H1 (cell line): ENCODE data around the gene UBD. TPM values are rescaled to one million over a fixed set of nuclear protein-coding genes. Genes with fewer than 3 reads are reported as not detected.

Source experiments
- CTCF ChIA-PET: fragments of 300-600 bp; sonication (Branson Sonifier 250); formaldehyde crosslinking; loops from one replicate; lab custom pipeline; 2021; ENCODE audit not compliant: partially characterized antibody; lab: Charles Lee
- POLR2A ChIA-PET: fragments of 300-600 bp; sonication (Branson Sonifier 250); formaldehyde crosslinking; loops from one replicate; lab custom pipeline; 2021; ENCODE audit warnings: inconsistent platforms; ENCODE audit not compliant: partially characterized antibody; lab: Charles Lee
- DNase-seq, 2 experiments: peaks; one replicate each; pipeline versions ENCODE4 v3.0.0 to v3.0.0-alpha.2; 2010 to 2022; ENCODE audit warnings: low spot score in 2 of 2, low read depth in 1 of 2, mixed read lengths in 1 of 2
- FAIRE-seq: peaks from 2 replicates; lab custom pipeline; 2011; peaks lifted over from hg19 to GRCh38; lab: Jason Lieb, UNC
- H2AFZ ChIP-seq: 2 replicates; pipeline ENCODE4 v1.8.1; 2012; ENCODE audit warnings: low read length, inconsistent platforms
- H2AK5ac ChIP-seq: 2 replicates; pipeline ENCODE4 v1.6.1; 2013; ENCODE audit warnings: low read depth, low read length
- H2BK120ac ChIP-seq: replicated peaks from 2 replicates; pipeline ENCODE3; 2013; ENCODE audit warnings: low read depth, low read length, inconsistent platforms
- H2BK12ac ChIP-seq: 2 replicates; pipeline ENCODE4 v1.6.1; 2013; ENCODE audit warnings: low read depth, low read length
- H2BK15ac ChIP-seq: 2 replicates; pipeline ENCODE4 v1.6.1; 2013; ENCODE audit warnings: low read length
- H2BK20ac ChIP-seq: 2 replicates; pipeline ENCODE4 v1.6.1; 2013; ENCODE audit warnings: low read length
- H2BK5ac ChIP-seq: 2 replicates; pipeline ENCODE4 v1.6.1; 2013; ENCODE audit warnings: low read depth, low read length
- H3K14ac ChIP-seq: 2 replicates; pipeline ENCODE4 v1.6.1; 2013; ENCODE audit warnings: inconsistent platforms; ENCODE audit not compliant: insufficient read length
- H3K18ac ChIP-seq: 2 replicates; pipeline ENCODE4 v1.6.1; 2013; ENCODE audit warnings: low read length; ENCODE audit errors: extremely low read depth
- H3K23ac ChIP-seq: 2 replicates; pipeline ENCODE4 v1.6.1; 2013; ENCODE audit warnings: inconsistent platforms; ENCODE audit not compliant: insufficient read length
- H3K23me2 ChIP-seq: 2 replicates; pipeline ENCODE4 v1.6.1; 2013; ENCODE audit warnings: low read depth, low read length
- H3K27ac ChIP-seq: 2 replicates; pipeline ENCODE4 v1.6.1; 2011; ENCODE audit warnings: low read depth, low read length, inconsistent platforms
- H3K27me3 ChIP-seq, 4 experiments: replicated peaks in 1 of 4; 1 replicate in 1 of 4; 2 replicates in 3 of 4; pipeline versions ENCODE4 v1.6.1 to v1.8.1; 2011 to 2013; ENCODE audit warnings: low read length in 3 of 4, mild to moderate bottlenecking in 3 of 4, inconsistent platforms in 2 of 4, mixed read lengths in 2 of 4, moderate library complexity in 1 of 4; ENCODE audit not compliant: control insufficient read depth in 3 of 4, insufficient read depth in 3 of 4; ENCODE audit errors: extremely low read depth in 1 of 4
- H3K36me3 ChIP-seq, 4 experiments: 2 replicates each; pipeline versions ENCODE4 v1.6.1 to v1.8.1; 2011 to 2013; ENCODE audit warnings: mild to moderate bottlenecking in 4 of 4, low read length in 3 of 4, moderate library complexity in 2 of 4, control low read depth in 1 of 4, inconsistent platforms in 1 of 4; ENCODE audit not compliant: insufficient read depth in 4 of 4, control insufficient read depth in 2 of 4
- H3K4ac ChIP-seq: replicated peaks from 2 replicates; pipeline ENCODE3; 2013; ENCODE audit warnings: low read length, low read depth, mixed read lengths, inconsistent platforms; ENCODE audit not compliant: insufficient read length
- H3K4me1 ChIP-seq, 4 experiments: replicated peaks in 1 of 4; 1 replicate in 1 of 4; 2 replicates in 3 of 4; pipeline versions ENCODE4 v1.6.1 to v1.8.1; 2011 to 2013; ENCODE audit warnings: low read length in 3 of 4, inconsistent platforms in 2 of 4, mixed read lengths in 1 of 4; ENCODE audit not compliant: insufficient read depth in 4 of 4, control insufficient read depth in 3 of 4
- H3K4me2 ChIP-seq, 2 experiments: 2 replicates each; pipeline versions ENCODE4 v1.6.1 to v1.8.1; 2011 to 2013; ENCODE audit warnings: low read depth in 2 of 2, low read length in 2 of 2, control low read depth in 1 of 2, inconsistent platforms in 1 of 2, mild to moderate bottlenecking in 1 of 2; ENCODE audit not compliant: insufficient read depth in 1 of 2
- H3K4me3 ChIP-seq, 4 experiments: fragments of 200-600, 300-600 bp in 1 of 4; sonication (generic), shearing (Covaris generic), sonication (Bioruptor Twin) in 1 of 4; 2 replicates each; pipeline versions ENCODE4 v1.5.1 to v1.8.1; 2011 to 2016; ENCODE audit warnings: low read length in 4 of 4, low read depth in 3 of 4, control low read depth in 2 of 4, inconsistent platforms in 2 of 4, mild to moderate bottlenecking in 2 of 4, mixed read lengths in 1 of 4, moderate library complexity in 1 of 4; ENCODE audit not compliant: insufficient read depth in 2 of 4; ENCODE audit errors: extremely low read depth in 1 of 4
- H3K56ac ChIP-seq: replicated peaks from 2 replicates; pipeline ENCODE3; 2013; ENCODE audit warnings: low read depth, mild to moderate bottlenecking, mixed read lengths, low read length, inconsistent platforms; ENCODE audit not compliant: insufficient read length
- H3K79me1 ChIP-seq: 2 replicates; pipeline ENCODE4 v1.6.1; 2013; ENCODE audit warnings: low read depth, low read length, control low read depth
- H3K79me2 ChIP-seq, 2 experiments: 2 replicates each; pipeline versions ENCODE4 v1.6.1 to v1.8.1; 2012 to 2013; ENCODE audit warnings: low read length in 2 of 2, mild to moderate bottlenecking in 2 of 2, inconsistent platforms in 1 of 2; ENCODE audit not compliant: insufficient read depth in 2 of 2, control insufficient read depth in 1 of 2
- H3K9ac ChIP-seq, 4 experiments: replicated peaks in 1 of 4; 1 replicate in 1 of 4; 2 replicates in 3 of 4; pipeline versions ENCODE4 v1.6.1 to v1.8.1; 2011 to 2013; ENCODE audit warnings: low read depth in 3 of 4, low read length in 3 of 4, control low read depth in 2 of 4, mild to moderate bottlenecking in 2 of 4, moderate library complexity in 2 of 4, inconsistent platforms in 1 of 4; ENCODE audit errors: extremely low read depth in 1 of 4
- H3K9me3 ChIP-seq, 2 experiments: 2 replicates each; pipeline versions ENCODE4 v1.6.1 to v1.8.1; 2012 to 2013; ENCODE audit warnings: mild to moderate bottlenecking in 2 of 2, moderate library complexity in 2 of 2, control low read depth in 1 of 2, inconsistent platforms in 1 of 2, low read depth in 1 of 2, low read length in 1 of 2, mixed read lengths in 1 of 2; ENCODE audit not compliant: insufficient read depth in 2 of 2
- H4K20me1 ChIP-seq, 2 experiments: replicated peaks in 1 of 2; 2 replicates each; pipeline versions ENCODE3 to v1.8.1; 2011 to 2013; ENCODE audit warnings: inconsistent platforms in 2 of 2, low read length in 2 of 2, mild to moderate bottlenecking in 1 of 2; ENCODE audit not compliant: insufficient read depth in 2 of 2, control insufficient read depth in 1 of 2
- H4K5ac ChIP-seq: 2 replicates; pipeline ENCODE4 v1.6.1; 2013; ENCODE audit warnings: low read length, low read depth, mixed read lengths, inconsistent platforms; ENCODE audit not compliant: insufficient read length
- H4K8ac ChIP-seq: 2 replicates; pipeline ENCODE4 v1.8.0; 2013; ENCODE audit warnings: mild to moderate bottlenecking, moderate library complexity, low read length, inconsistent platforms; ENCODE audit not compliant: insufficient read depth; ENCODE audit errors: extremely low read depth
- H4K91ac ChIP-seq: replicated peaks from 2 replicates; pipeline ENCODE3; 2013; ENCODE audit warnings: low read length, mixed read lengths, inconsistent platforms; ENCODE audit not compliant: insufficient read length
- BRCA1 ChIP-seq: IDR thresholded peaks from 2 replicates; pipeline ENCODE4 v1.6.1; 2012; ENCODE audit warnings: low read depth, low read length, improper control_type of control experiment
- GABPA ChIP-seq: IDR thresholded peaks from 2 replicates; pipeline ENCODE4 v1.6.1; 2011; ENCODE audit warnings: mild to moderate bottlenecking, low read length, moderate library complexity, borderline replicate concordance; ENCODE audit not compliant: insufficient read depth
- HDAC6 ChIP-seq: IDR thresholded peaks from one replicate; pipeline ENCODE4 v1.7.1; 2012; ENCODE audit warnings: low read depth, mild to moderate bottlenecking, inconsistent platforms, low read length, moderate library complexity
- KDM4A ChIP-seq: IDR thresholded peaks from one replicate; pipeline ENCODE4 v1.7.1; 2012; ENCODE audit warnings: low read depth, mild to moderate bottlenecking, moderate library complexity, low read length, inconsistent platforms; ENCODE audit not compliant: severe bottlenecking
- SAP30 ChIP-seq: fragments of 300-600 bp; sonication (generic); IDR thresholded peaks from 2 replicates; pipeline ENCODE4 v1.7.1; 2012; ENCODE audit warnings: low read length, moderate library complexity, mild to moderate bottlenecking, inconsistent platforms; ENCODE audit not compliant: insufficient read depth, insufficient replicate concordance
- SIX5 ChIP-seq: IDR thresholded peaks from 2 replicates; pipeline ENCODE4 v1.6.1; 2011; ENCODE audit warnings: mild to moderate bottlenecking, low read depth, low read length
- SP1 ChIP-seq: IDR thresholded peaks from 2 replicates; pipeline ENCODE4 v1.6.1; 2011; ENCODE audit warnings: low read depth, low read length
- SRF ChIP-seq: IDR thresholded peaks from 2 replicates; pipeline ENCODE4 v1.6.1; 2011; ENCODE audit warnings: mild to moderate bottlenecking, low read depth, low read length, moderate library complexity
- TCF12 ChIP-seq: IDR thresholded peaks from 2 replicates; pipeline ENCODE4 v1.6.1; 2011; ENCODE audit warnings: low read depth, mild to moderate bottlenecking, low read length
- YY1 ChIP-seq: IDR thresholded peaks from 2 replicates; pipeline ENCODE4 v1.6.1; 2011; ENCODE audit warnings: low read depth, mild to moderate bottlenecking, low read length
- WGBS, 2 experiments: shearing (Covaris generic) in 1 of 2; methylation state at CpG; one replicate each; pipeline versions ENCODE4 v1.1.6 to v1.1.7; 2013 to 2015; ENCODE audit warnings: low lambda C conversion rate in 2 of 2, mixed read lengths in 2 of 2, inconsistent platforms in 1 of 2, low coverage in 1 of 2, missing lambda C conversion rate in 1 of 2; ENCODE audit not compliant: insufficient replicate concordance in 2 of 2, insufficient coverage in 1 of 2, insufficient read length in 1 of 2; ENCODE audit errors: extremely low coverage in 1 of 2, missing lambda C conversion rate in 1 of 2; 5-methylcytosine and 5-hydroxymethylcytosine counted together
- polyA plus RNA-seq, 7 experiments: library from polyadenylated mRNA; depleted of rRNA in 3 of 7; stranded (reverse) in 5 of 7; unstranded in 2 of 7; fragments of >200 nt in 5 of 7; fragments of 200-250 nt in 2 of 7; gene quantifications; 1 replicate in 5 of 7; 2 replicates in 1 of 7; 4 replicates in 1 of 7; pipeline versions ENCODE4 v1.2.1 to v1.2.3, GENCODE V29; 2011 to 2013; ENCODE audit warnings: missing spikeins in 2 of 7, mixed read lengths in 2 of 7
- total RNA-seq: library from RNA; stranded (reverse); fragmentation: NEBNext Ultra II Directional; extraction: Animal tissue kit (Norgen Biotek cat#: 25700); gene quantifications from 2 replicates; pipeline ENCODE4 v1.2.1, GENCODE V29; 2021
- TF ChIP-seq, protein P1 (sequence below): IDR thresholded peaks from 2 replicates; pipeline ENCODE4 v1.6.1; 2012; ENCODE audit warnings: inconsistent platforms
- TF ChIP-seq, protein P2 (sequence below): IDR thresholded peaks from 2 replicates; pipeline ENCODE4 v1.6.1; 2012; ENCODE audit warnings: low read length, inconsistent platforms

UBD gene
- total and polyA plus RNA-seq, 2 of the 8 experiments (the other 6 are each of a cell fraction or from before 2014, with no cell fraction given): 0.23 TPM; not detected in 1

DNA sequence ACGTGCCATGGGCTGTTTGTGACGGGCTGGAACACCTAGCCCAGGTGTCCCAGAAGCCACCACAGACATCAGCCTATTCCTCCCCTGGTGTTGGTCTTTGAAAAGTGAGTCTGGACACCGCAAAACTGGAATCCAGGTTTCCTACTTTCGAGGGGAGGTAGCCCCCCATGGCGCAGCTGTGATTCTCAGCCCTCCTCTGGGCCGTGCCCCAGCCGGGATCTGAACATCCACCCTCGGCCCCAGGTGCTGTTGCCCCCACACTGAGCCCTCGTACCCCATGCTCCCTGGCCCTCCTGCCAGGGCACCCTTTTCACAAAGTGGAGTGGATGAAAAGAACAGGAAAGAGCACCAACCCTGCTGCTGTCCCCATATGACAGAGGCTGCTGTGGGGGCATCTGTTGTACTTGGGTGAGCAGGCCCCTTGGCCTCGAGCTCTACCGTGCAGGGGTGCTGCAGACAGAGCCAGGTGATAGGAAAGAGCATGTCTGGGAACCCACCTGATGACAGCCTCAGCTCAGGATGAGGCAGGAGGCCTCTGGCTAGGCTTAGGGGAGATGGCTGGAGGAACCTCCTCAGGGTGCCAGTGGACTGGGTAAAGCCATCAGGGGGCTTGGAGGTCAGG is 53.0 kb downstream of the UBD start:
- H3K36me3 ChIP-seq: no peaks in the 10 kb centered on the region
- H3K27me3 ChIP-seq: no peaks in the 10 kb centered on the region; a peak in 1 of 7 replicates
- H4K91ac ChIP-seq: no peak overlapping the region
- no peak overlapping the region for H3K27ac ChIP-seq
- no peak overlapping the region for H3K18ac ChIP-seq
- no peak overlapping the region for H3K4me3 ChIP-seq
- no peak overlapping the region for H2BK120ac ChIP-seq
- no peak overlapping the region for H2BK15ac ChIP-seq
- H3K14ac ChIP-seq: no peak overlapping the region
- H3K9me3 ChIP-seq: no peaks in the 10 kb centered on the region
- FAIRE-seq (no peak), DNase-seq (peak in 1 of 2 experiments; percentile 28)
- WGBS, 2 experiments: 83% methylated on average over 11 of the region's 11 CpGs; no CpG with 5 or more reads in 1 of the 2 experiments
- H2AFZ ChIP-seq: no peak overlapping the region
- H4K5ac ChIP-seq: no peak overlapping the region
- H3K4ac ChIP-seq: no peak overlapping the region
- no peak overlapping the region for H3K56ac ChIP-seq
- H2AK5ac ChIP-seq: no peak overlapping the region
- no peak overlapping the region for H2BK20ac ChIP-seq
- no peak overlapping the region for H3K23ac ChIP-seq
- no peaks in the 10 kb centered on the region; the same call in 1 of the 2 replicates for H3K79me1 ChIP-seq
- H3K4me1 ChIP-seq: no peaks in the 10 kb centered on the region; a peak in 1 of 7 replicates
- H2BK12ac ChIP-seq: no peak overlapping the region
- ChIA-PET POLR2A (no interaction called here), CTCF (no interaction called here)
- H2BK5ac ChIP-seq: no peak overlapping the region
- H4K8ac ChIP-seq: no peak overlapping the region; the same call in 1 of the 2 replicates
- no peaks in the 10 kb centered on the region for H3K23me2 ChIP-seq
- no peaks in the 10 kb centered on the region for H4K20me1 ChIP-seq
- no peaks in the 10 kb centered on the region for H3K79me2 ChIP-seq
- H3K4me2 ChIP-seq: no peak overlapping the region
- H3K9ac ChIP-seq: no peak overlapping the region
- TF ChIP-seq BRCA1 (no peak), GABPA (no peak), SAP30 (no peak), KDM4A (no peak), TCF12 (no peak), HDAC6 (no peak), SRF (no peak), SIX5 (no peak), SP1 (no peak), YY1 (no peak)
- TF ChIP-seq, protein P1, sequence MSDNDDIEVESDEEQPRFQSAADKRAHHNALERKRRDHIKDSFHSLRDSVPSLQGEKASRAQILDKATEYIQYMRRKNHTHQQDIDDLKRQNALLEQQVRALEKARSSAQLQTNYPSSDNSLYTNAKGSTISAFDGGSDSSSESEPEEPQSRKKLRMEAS: no peak
- TF ChIP-seq, protein P2, sequence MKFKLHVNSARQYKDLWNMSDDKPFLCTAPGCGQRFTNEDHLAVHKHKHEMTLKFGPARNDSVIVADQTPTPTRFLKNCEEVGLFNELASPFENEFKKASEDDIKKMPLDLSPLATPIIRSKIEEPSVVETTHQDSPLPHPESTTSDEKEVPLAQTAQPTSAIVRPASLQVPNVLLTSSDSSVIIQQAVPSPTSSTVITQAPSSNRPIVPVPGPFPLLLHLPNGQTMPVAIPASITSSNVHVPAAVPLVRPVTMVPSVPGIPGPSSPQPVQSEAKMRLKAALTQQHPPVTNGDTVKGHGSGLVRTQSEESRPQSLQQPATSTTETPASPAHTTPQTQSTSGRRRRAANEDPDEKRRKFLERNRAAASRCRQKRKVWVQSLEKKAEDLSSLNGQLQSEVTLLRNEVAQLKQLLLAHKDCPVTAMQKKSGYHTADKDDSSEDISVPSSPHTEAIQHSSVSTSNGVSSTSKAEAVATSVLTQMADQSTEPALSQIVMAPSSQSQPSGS: no peak
